Esophagus muscularis mucosa (tissue), 3 donors: ENCODE results near the gene PLK1.

Experiments
- POLR2A ChIP-seq: fragments of 450-650 bp; IDR thresholded peaks from one replicate; pipeline ENCODE4 v1.6.1; 2017; ENCODE audit warnings: antibody characterized with exemption, moderate library complexity, mild to moderate bottlenecking, low read depth
- POLR2AphosphoS5 ChIP-seq, 2 donors: sonication (generic); formaldehyde crosslinking; IDR thresholded peaks; one replicate each; pipeline ENCODE4 v1.6.1; 2017; ENCODE audit warnings: antibody characterized with exemption in 2 of 2
- TF ChIP-seq, protein P1 (sequence below), 3 experiments: fragments of 200-600 bp in 2 of 3; fragments of 450-650 bp in 1 of 3; sonication (generic) in 2 of 3; IDR thresholded peaks; one replicate each; pipeline ENCODE4 v1.5.1; 2017 to 2019; ENCODE audit warnings: antibody characterized with exemption in 3 of 3, mild to moderate bottlenecking in 2 of 3, moderate library complexity in 1 of 3

DNA sequence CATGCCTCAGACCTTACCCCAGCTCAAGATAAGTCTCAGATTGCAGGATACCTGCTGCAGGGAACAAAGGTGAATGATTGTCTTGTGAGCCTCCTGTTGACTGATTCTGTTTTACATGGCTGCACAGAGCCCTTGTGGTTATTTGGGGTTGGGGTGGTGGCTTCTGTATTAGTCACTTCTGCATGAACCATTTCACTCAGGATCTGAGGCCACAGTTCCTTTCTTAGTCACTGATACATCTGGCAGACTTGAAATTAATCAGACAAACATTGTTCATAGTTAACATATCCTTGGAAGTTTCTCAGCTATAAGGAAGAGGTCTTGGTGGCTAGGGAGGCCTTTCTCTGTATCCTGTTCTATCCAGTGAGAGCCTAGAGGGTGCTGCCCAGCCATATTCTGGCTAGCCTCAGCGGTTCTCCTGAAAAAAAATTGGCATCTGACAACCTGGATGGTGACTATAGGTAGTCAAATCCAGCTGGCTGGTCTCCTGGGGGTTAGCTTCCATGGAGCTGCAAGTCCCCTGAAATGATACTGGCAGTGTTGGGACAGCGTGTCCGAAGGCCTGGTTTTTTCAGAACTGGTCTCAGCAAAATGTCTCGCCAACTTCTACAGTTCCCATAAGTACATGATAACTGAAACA is 8.4 kb upstream of the PLK1 start:
- no peak for TF ChIP-seq POLR2A
- TF ChIP-seq, protein P1, sequence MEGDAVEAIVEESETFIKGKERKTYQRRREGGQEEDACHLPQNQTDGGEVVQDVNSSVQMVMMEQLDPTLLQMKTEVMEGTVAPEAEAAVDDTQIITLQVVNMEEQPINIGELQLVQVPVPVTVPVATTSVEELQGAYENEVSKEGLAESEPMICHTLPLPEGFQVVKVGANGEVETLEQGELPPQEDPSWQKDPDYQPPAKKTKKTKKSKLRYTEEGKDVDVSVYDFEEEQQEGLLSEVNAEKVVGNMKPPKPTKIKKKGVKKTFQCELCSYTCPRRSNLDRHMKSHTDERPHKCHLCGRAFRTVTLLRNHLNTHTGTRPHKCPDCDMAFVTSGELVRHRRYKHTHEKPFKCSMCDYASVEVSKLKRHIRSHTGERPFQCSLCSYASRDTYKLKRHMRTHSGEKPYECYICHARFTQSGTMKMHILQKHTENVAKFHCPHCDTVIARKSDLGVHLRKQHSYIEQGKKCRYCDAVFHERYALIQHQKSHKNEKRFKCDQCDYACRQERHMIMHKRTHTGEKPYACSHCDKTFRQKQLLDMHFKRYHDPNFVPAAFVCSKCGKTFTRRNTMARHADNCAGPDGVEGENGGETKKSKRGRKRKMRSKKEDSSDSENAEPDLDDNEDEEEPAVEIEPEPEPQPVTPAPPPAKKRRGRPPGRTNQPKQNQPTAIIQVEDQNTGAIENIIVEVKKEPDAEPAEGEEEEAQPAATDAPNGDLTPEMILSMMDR (IDR thresholded peaks at IDR 0.05), result no peak
- TF ChIP-seq POLR2AphosphoS5 (IDR thresholded peaks at IDR 0.05), result no peak
